Central memory CD4-positive, alpha-beta T cell (primary cell): Measurements from ENCODE around the gene RYR2.

Source experiments
- DNase-seq: peaks from one replicate; pipeline ENCODE4 v3.0.0; 2022

The RYR2 gene

DNA sequence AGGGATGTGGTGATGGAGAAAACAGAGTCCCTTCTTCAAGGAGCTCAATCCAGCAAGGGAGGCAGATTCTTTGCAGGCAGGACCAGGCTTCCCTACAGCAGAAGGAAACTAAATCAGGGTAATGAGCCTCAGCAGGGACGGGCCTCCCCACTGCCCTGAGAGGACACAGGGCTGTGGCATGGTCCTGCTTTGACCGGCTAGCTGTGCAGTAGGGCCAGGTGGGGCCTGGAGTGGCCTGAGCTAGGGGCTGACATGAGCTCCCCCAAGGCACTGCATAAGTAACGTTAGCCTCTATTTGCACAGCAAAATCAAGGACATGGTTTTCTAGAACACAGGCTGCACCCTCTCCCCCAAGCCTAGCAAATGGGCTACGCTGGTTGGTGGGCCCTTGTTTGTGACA, 162.9 kb downstream of the RYR2 start:
- no peak for DNase-seq

DNA sequence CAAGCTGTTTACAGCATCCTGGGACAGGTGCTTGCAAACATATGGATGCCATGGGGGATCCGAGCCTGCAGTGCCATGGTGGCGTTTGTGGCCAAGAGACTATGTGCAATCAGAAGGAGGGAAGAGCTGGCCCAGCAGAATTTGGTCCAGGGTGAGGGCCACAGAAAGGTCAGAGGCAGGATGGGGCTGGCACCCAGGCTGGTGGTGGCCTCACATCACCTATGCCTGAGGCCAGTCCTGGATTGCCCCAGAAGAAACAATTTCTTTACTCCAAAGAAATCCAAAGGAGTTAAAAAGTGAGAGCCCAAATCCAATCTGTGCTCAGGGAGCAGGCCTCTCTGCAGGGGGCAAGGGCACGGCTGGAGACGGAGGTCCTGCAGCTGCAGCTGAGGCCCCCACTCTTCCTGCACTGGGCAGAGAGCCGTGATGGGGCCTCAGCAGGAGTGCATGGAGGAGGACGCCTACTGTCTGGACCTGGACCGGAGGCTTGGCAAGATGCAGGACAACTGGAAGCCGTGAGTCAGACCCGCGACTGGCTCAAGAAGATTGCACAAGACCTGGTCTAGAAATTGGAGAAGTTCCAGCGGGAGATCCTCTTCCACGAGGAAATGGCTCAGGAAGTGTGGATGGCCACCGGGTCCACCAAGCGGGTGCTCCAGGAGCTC, 163.5 kb downstream of the RYR2 start:
- DNase-seq = no peak

DNA sequence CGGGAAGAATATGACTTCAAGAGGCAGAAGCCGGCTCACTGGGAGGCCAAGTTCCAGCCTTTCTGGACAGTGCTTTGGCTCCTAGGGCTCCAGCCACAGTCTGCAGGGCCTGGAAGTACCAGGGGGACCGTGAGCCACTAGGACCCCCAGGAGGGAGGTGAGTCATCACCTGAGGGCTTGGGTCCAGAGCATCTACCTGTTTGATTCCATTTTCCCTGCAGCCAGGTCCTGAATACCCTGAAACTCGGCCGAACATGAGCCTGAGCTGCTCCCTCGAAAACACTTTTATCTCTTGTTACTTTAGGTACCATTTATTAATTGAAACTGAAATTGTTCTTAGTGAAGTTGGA, 164.1 kb downstream of the RYR2 start:
- DNase-seq = no peak

DNA sequence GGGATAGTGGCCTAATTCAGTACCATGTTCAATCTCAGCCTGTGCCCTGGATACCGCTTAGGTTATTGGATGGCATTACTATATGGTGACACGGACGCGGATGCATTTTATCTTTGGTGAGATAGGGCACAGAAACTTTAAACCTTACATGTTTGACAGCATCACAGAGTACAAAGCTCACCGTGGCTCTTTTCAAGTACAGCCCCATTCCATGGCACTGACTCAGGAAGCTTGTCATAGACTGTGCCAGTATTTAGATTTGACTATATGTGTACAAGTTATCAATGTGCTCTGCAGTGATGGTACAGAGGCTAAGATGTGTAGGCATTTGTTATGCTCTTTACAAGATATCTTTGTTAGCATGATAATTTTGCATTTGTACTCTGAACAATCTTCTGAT, 169.0 kb downstream of the RYR2 start:
- no peak for DNase-seq

DNA sequence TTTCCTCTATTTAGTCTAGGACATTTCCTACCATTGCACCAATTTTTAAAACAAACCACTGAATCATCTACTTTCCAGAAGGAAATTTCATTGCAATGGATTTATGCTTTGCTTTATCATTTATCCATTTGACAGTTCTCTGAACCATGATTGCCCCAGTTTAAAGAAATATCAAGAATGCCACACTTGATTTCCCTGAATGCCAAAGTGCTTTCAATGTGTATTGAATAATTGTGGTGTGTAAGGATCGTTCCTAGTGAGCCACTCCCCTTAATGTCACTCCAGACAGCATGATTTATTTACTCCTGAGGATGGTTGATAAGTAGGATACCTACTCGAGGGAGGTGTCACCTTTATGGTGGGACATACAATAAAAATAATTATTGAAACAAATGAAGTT, 169.6 kb downstream of the RYR2 start:
- DNase-seq = no peak

DNA sequence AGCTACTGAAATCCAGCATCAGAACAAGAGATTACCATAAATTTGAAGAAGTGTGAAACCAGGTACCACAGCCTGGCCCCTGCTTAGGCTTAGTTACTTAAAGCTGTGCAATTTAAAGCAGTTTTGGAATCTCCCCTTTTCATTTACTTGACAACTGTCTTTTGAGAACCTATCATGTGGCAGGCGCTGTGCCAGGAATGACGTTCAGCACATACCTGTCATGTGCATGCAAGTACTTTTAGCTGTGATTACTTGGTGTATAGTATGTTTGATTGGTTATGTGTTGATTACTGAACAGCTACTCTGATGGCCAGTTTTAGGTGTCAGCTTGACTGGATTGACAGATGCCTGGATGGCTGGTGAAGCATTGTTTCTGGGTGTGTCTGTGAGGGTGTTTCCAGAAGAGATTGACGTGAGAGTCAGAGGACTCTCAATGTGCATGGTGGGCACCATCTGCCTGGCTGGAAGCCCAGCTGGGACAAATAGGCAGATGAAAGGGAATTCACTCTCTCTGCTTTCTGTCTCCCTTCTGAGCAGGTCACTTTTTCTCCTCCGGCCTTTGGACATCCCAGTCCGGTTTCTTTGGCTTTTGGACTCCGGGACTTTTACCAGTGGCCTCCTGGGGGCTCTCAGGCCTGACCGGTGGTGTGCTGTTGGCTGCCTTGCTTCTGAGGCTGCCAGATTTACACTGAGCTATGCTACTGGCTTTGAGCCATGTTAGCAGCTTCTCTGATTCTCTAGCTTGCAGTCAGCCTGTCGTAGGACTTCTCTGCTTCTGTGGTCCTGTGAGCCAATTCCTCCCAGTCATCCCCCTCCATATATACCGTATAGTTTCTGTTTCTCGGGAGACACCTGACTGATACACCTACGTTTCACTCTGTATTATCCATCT, 178.0 kb downstream of the RYR2 start:
- DNase-seq = no peak

DNA sequence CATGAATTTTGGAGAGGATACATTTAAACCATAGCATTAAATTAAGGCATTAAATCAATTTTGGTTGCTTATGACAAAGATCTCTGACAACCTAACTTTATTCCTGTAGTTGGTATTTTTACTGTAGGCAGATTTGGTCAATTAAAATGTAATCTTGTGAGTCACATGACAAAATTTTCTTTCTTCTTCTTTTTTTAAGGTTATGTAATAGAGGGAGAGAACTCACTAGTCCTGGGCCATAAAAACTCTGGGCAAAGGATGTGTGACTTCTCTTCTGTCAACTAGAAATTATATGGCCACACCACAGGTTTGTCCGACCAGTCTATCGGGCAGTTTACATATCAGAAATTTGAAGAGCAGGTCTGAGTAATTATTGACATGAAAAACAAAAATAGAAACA, 181.4 kb downstream of the RYR2 start:
- DNase-seq = no peak

DNA sequence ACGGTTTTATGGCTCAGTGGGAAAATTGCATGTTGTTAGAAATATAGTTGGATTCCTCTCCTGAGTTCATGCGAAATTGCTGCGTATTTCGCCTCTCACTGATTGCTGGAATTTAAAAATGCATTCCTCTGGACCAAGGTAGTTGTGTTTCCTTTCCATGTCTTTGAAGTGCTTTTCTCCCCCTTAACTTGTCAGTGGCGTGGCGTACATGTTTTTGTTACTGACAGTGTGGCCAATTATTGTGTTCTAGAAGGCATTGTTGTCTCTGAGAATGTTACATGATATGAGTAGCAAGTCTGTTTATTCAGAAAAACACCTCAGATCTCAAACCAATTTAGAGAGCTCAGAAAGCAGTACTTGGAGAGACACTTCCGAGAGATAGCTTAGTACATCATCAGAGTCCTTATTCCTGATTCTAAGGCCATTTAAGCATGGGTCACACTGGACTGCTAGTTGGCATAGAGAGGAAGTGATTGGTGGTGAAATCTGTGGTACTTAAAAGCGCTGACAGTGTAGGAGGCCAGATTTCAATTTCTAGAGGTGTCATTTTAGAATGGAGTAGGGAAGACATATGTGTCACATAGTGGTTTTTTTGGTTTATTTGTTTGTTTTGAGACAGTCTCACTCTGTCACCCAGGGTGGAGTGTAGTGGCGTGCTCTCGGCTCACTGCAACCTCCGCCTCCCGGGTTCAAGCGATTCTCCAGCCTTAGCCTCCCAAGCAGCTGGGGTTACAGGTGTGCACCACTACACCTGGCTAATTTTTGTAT, 184.4 kb downstream of the RYR2 start:
- DNase-seq = no peak

DNA sequence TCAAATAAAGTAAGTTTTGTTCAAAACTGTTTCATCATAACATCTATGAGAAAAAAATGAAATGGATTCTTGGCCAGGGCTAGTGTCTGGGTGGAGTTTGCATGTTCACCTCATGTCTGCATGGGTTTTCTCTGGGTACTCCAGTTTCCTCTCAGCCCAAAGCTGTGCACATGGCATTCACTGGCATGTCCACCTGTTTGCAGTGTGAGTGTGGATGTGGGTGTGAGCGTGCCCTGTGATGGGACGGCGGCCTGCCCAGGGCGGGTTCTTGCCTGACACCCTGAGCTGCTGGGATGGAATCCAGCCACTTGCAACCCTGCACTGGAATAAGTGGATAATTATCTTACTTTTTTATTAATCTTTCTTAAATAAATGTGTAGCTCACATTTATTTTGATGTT, 185.5 kb downstream of the RYR2 start:
- no peak for DNase-seq

DNA sequence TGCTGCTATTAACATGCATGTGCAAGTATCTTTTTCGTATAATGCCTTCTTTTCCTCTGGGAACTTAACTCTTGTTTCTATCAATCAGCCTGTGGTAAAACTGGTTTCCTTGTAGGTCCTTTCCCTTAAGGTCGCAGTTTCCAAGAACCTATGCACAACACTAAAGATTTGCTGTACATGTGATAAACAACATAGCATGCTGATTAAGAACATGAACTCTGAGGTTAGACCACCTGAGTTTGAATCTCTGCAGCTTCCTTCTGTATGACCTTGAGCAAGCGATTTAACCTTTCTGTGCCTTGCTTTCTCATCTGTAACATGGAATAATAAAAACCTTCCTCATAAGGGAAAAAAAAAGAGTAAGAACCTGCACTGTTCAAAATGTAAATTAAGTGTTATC, 186.4 kb downstream of the RYR2 start:
- DNase-seq = no peak

DNA sequence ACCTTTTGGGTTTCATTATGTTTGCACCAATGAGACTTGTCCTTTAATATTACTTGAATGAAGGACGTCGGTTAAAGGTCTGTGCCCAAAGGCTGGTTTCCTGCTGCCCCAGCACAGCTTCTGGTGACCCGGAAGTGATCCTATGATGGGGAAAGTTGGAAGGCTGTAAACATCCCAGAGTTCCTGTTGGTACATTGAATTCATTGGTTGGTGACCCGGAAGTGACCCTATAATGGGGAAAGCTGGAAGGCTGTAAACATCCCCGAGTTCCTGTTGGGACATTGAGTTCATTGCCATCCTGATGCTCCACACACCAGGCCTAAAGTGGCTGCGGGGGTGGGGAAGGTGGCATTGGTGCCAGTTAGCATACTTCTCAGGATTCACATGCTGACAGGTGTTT, 187.3 kb downstream of the RYR2 start:
- no peak for DNase-seq

DNA sequence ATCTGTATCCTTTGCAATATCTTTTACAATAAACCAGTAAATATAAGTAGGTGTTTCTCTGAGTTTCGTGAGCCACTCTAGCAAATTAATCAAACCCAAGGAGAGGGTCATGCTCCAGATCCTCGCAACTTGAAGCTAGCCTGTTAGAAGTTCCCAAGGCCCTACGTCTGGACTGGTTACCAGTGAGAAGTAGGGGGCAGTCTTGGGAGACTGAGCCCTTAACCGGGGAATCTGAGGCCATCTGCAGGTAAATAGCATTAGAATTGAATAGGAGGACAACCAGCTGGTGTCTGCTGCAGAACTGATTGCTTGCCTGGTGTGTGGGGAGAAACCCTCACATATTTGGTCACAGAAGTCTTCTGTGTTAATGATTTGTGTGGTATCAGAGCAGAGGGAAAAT, 190.5 kb downstream of the RYR2 start:
- no peak for DNase-seq

DNA sequence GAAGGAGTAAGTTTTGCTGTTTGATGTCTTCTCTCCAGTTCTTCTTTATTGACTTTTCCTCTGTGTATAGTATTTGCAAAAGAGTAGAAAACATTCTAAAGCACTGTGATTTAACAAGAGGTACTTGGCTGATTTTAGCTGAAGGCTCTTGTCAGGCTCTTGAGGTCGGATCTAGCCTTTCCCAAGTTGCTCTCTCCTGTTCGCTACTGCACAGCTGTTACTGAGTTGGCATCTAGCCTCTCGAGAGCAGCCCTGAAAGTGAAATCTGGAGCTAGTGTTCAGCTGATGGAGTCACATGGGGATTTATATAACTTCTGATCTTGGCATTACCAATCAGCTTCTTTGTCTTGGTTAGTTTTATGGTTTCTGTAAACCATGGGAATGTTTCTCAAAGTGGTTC, 193.1 kb downstream of the RYR2 start:
- DNase-seq = no peak

DNA sequence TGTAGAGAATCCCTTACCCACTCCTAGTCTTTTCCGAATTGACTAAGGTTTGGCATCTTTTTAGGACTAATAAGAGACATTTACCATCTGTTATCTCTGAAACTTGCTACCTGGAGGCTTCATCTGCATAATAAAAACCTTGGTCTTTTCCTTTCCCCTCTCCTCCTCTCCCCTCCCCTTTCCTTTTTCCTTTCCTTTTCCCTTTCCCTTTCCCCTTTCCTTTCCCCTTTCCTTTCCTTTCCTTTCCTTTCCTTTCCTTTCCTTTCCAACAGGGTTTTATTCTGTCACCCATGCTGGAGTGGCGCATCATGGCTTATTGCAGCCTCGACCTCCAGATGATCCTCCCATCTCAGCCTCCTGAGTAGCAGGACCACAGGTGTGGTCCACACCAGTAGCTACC, 195.7 kb downstream of the RYR2 start:
- DNase-seq = no peak

DNA sequence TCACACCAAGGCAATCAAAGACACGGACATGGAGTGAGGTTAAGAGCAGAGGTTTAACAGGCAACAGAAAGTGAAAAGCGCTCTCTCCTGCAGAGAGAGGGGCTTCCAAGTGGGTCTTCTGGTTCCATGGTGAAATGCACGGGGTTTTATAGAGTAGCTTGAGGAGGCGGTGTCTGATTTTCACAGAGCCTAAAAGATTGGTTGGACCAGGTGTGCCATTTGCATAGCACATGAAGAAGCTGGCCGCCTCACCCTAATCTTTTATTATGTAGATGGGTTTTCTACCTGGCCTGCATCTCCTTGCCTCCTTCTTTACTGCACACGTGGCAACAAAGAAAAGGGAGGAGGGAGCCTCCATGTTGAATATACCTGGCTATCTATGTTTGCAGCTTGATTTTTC, 197.3 kb downstream of the RYR2 start:
- no peak for DNase-seq

DNA sequence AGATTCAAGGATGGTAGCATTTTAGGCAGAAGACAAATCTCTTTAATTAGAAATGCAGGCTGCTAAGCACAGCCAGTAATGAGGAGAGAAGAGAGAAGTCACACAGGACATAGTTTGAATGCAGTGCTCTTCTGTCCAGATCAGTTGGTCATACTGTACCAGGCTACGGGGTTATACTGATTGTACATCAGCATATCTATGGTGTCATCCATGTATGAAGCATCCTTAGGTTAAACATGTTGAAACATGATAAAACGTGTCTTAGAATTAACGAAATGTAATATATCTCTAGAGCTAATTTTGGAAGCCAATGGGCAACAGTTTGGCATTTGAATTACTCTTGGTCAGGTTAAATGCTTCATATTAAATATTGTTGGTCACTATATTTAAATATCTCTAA, 199.1 kb downstream of the RYR2 start:
- no peak for DNase-seq

DNA sequence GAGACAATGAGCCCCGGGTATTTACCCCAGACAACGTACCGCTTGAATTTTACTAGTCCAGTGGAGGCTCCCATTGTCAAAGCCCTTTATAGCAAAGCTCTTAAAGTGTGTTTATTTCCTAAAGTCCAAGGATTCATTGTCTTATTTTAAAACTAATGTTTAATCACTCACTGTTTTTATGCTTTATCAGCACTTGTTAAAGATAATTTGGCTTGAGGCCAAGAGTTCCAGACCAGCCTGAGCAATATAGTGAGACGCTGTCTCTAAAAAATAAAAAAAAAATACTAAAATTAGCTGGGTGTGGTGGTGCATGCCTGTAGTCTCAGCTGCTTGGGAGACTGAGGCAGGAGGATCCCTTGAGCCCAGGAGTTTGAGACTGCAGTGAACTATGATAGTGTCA, 202.8 kb downstream of the RYR2 start:
- no peak for DNase-seq

DNA sequence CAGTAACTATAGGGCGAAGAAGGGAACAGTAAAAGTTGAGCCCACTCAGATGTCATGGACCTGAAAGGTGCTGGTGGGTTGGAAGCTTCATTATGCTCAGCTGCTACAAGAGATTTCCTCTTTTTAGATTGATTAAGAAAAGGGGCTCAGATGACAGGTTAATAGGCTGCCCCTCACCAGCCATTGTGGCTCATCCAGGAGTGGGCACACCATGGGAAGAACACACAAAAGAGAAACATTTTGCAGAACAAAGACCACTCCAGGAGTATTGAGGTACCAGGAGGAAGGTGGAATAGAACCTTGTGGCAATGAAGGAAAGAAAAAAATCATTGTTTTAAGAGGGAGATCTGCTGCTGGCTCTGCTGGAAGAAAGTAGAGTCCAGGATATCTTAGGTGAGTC, 205.5 kb downstream of the RYR2 start:
- DNase-seq = no peak

DNA sequence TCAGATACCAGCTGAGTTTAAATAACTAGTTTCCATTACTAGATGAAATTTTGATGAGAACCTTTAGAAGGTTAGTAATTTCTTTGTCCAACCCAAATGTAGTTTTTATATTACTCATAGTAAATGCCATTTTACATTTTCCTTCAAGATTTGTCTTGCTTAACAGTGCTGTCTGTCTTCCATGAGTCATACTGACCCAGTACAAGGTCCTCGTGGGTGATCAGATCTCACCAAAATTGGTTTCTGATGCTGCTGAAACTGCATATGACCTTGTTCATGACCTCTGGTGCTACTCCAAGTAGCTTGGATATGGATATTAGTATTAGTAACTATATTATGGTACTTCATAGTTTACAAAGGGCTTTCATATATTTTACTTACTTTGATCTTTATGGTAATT, 207.1 kb downstream of the RYR2 start:
- DNase-seq = no peak

DNA sequence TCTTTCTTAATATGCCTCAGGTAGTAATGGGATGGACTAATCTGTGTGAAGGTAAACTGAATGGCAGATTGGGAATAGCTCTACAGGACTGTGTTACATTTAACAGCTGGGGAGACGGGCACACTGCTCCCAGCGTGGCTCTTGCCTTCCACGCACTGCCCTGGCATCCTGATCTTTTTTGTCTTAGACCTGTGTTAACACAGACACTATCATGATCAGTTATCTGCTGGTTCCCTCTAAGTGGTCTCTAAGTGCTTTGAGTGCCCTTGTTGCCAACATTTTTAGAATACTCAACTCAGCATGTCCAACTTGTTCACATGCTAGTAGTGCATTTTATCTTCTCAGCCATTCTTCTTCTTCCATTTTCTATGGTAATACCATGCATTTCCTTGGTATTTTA, 208.1 kb downstream of the RYR2 start:
- DNase-seq = no peak

DNA sequence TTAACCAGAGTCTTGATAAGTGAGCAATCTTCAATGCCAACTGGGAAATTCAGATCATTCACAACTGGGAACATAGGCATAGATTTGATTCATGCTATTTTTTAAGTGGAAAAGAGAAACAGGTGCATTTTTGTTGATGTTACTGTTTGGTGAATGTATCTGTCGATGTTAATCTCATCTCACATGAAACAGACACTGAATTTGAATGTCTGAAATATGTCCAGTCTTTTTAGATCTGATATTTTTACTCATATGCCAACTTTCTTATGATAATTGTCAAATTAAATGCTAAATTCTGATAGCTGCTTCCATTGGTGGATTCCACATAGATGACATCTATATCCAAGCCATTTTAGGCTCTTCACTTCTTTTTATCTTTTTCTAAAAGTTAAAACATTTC, 213.1 kb downstream of the RYR2 start:
- DNase-seq = no peak

DNA sequence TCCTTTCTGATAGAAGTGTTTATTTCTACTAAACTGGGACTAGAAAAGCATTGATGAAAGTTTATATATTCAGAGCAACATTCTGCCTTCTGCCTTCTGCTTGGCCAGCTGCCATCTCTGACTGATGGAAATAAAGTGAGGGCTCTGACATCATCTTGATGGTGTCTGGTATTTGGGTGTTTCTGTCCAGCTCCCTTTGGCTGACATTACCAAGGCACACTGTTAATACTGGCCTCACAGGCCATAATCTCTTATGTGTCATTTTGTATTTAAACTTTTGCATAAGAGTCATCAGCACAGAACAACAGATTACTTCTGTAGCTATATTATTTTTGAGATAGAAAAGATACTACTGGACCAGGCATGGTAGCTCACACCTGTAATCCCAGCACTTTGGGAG, 216.9 kb downstream of the RYR2 start:
- no peak for DNase-seq

DNA sequence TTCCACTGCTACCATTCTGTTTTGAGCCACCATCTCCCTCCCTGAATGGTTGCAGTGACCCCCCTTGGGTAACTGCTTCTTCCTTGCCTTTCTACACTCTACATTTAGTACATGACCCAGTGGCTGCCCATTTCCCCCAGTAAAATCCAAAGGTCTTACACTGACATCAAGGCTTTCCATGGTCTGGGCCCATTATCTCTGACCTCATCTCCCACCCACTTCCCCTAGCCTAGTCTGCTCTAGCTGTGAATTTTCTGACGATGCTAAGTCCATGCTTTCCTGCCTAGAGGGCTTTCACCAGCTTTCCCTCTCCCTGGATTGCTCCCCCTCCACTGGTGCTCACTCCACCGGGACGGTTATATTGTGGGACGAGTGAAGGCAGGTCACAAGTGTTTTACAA, 219.2 kb downstream of the RYR2 start:
- no peak for DNase-seq

DNA sequence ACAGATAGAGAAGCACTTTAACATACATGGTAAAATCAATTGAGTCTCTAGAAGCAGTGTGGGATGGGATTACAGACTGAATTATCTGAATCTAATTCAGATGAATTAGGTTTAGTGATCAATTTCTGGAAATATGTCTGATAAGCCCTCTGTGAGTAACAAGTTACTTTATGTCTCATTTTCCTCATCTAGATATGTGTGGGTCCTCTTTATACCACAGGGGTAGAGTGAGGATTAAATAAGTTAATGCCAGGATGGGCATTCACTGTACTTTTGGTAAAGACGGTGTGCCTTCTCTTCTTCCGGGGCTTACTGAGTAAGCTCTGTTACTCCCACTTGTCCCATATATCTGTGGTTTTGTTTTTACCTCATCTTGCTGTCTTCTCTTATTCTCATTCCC, 225.8 kb downstream of the RYR2 start:
- DNase-seq = no peak
